BE2C (cell line): ENCODE data around the gene GOLM1.
A peak's percentile ranks its signal among the peaks of the same experiment; 100 is the strongest.

ENCODE experiments used
- DNase-seq: peaks from one replicate; pipeline ENCODE4 v3.0.0-alpha.2; 2020
- H3K27me3 ChIP-seq: fragments of 250-450 bp; sonication (Bioruptor Pico); 2 replicates; pipeline ENCODE4 v1.5.1; 2020; ENCODE audit warnings: mild to moderate bottlenecking
- H3K36me3 ChIP-seq: fragments of 250-450 bp; sonication (Bioruptor Pico); 2 replicates; pipeline ENCODE4 v1.5.1; 2020; ENCODE audit warnings: mild to moderate bottlenecking
- H3K4me1 ChIP-seq: fragments of 250-450 bp; sonication (Bioruptor Pico); 2 replicates; pipeline ENCODE4 v1.5.1; 2020
- H3K4me3 ChIP-seq: 2 replicates; pipeline ENCODE4 v1.5.1; 2011; ENCODE audit warnings: low read depth, low read length
- H3K9me3 ChIP-seq: fragments of 250-450 bp; sonication (Bioruptor Pico); 2 replicates; pipeline ENCODE4 v1.5.1; 2020
- TF ChIP-seq, protein P1 (sequence below): IDR thresholded peaks from 2 replicates; pipeline ENCODE4 v1.5.1; 2012; ENCODE audit warnings: mild to moderate bottlenecking, low read depth, low read length

GOLM1 gene

DNA sequence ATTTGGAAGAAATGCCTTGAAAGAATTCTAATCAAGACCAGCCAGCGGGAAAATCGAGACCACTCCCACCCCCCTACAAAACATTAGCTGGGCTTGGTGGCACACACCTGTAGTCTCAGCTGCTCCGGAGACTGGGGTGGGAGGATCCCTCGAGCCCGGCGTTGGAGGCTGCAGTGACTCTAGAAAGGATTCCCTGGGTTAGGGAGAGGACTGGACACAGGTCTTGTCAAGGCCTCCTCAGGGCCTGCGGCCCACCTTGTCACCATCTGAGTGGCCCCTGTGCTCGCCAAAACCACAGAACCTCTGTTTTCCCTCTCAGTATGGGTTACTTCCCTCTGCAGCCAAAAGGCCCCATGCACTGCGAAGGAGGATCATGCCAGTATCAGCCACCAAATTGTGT lies 16.5 kb upstream of the GOLM1 start:
- Histone ChIP-seq H3K27me3 (no peaks in the 10 kb centered on the region), H3K9me3 (no peaks in the 10 kb centered on the region), H3K4me1 (no peaks in the 10 kb centered on the region), H3K36me3 (no peaks in the 10 kb centered on the region), H3K4me3 (no peak overlapping the region)
- DNase-seq: no peak
- TF ChIP-seq, protein P1, sequence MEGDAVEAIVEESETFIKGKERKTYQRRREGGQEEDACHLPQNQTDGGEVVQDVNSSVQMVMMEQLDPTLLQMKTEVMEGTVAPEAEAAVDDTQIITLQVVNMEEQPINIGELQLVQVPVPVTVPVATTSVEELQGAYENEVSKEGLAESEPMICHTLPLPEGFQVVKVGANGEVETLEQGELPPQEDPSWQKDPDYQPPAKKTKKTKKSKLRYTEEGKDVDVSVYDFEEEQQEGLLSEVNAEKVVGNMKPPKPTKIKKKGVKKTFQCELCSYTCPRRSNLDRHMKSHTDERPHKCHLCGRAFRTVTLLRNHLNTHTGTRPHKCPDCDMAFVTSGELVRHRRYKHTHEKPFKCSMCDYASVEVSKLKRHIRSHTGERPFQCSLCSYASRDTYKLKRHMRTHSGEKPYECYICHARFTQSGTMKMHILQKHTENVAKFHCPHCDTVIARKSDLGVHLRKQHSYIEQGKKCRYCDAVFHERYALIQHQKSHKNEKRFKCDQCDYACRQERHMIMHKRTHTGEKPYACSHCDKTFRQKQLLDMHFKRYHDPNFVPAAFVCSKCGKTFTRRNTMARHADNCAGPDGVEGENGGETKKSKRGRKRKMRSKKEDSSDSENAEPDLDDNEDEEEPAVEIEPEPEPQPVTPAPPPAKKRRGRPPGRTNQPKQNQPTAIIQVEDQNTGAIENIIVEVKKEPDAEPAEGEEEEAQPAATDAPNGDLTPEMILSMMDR: no peak

DNA sequence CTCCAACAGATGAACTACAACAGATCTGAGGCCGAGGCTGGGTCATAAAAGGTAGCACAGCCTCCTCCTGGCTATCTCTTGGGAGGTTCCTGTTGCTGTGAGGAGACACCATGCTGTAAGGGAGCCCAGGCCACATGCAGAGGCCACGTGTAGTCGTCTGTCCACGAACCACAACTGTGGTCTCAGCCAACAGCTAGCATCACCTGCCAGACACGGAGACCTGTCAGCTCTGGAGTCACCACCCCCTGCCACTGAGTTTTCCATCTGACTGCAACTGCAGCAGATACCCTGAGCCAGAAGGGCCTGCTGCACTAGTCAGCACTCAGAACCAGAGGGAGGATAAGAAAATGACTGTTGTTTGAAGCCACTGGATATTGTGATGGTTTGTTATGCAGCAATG lies 12.7 kb upstream of the GOLM1 start:
- Histone ChIP-seq H3K27me3 (no peaks in the 10 kb centered on the region), H3K36me3 (no peaks in the 10 kb centered on the region), H3K4me1 (no peaks in the 10 kb centered on the region), H3K9me3 (no peaks in the 10 kb centered on the region), H3K4me3 (no peak overlapping the region)
- TF ChIP-seq, protein P1: no peak
- no peak for DNase-seq

DNA sequence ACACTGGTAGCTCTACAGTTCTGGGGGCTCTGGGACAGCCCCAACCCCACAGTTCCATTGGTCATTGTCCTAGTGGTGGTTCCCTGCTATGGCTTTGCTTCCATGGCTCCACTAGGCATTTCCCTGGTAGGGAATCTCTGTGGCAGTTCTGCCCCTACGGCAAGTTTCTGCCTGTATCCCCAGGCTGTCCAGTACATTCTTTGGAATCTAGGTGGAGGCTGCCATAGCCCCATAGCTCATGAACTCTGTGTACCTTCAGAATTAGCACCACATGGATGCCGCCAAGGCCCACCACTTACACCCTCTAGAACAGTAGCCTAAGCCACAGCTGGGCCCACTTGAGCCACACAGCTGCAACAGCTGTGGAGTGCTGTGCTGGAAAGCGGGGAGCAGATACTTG lies 3.3 kb upstream of the GOLM1 start:
- no peaks in the 10 kb centered on the region; the same call in 1 of the 2 replicates for H3K36me3 ChIP-seq
- peaks cover under 1% of the 10 kb centered on the region; the same call in 1 of the 2 replicates for H3K4me1 ChIP-seq
- H3K9me3 ChIP-seq: no peaks in the 10 kb centered on the region
- TF ChIP-seq, protein P1: no peak
- no peak for DNase-seq
- H3K27me3 ChIP-seq: no peaks in the 10 kb centered on the region; the same call in 1 of the 2 replicates
- H3K4me3 ChIP-seq: no peak overlapping the region

- Histone ChIP-seq H3K27me3 (no peaks in the 10 kb centered on the region; the same call in 1 of the 2 replicates), H3K4me1 (peaks cover 4% of the 10 kb centered on the region; the same call in 1 of the 2 replicates), H3K4me3 (peak overlapping the region; percentile 51), H3K36me3 (no peaks in the 10 kb centered on the region; the same call in 1 of the 2 replicates), H3K9me3 (no peaks in the 10 kb centered on the region)
- no peak for DNase-seq
- TF ChIP-seq, protein P1: no peak
Observed at GRCh38 chr9:86099701-86100364, 475 bp upstream of the GOLM1 start.

DNA sequence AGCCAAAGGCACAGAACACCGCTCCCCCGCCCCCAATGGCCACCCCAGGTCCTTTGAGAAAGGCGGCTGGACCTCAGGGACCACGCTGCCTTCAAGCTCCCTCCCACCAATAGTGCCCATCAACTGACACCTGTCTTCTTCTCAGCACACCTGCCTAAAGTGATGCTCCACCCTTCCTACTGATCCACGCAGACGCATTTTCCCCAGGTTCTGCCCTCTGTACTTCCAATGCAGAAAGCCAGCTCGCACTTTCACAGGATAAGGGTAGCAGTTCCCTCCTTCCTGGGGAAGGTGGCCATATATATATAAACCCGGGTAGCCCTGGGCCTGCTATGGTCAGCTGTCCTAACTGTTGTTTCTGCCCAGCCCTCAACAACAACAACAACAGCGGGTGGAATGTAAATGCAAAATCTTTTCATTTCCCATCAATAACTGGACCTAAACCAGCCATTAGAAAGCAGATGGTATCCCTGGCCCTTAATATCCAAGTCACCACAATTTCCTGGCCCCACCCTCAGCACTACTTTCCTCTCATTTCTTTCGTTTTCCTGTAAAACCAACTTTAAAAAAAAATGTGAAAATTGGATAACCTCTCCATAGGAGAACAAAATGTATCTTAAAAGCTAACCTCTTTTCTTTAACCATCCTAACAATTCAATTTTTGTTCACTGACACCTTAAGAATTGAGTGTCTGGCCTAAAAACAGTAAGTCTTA lies 1.7 kb downstream of the GOLM1 start:
- Histone ChIP-seq H3K36me3 (peaks cover 3% of the 10 kb centered on the region), H3K9me3 (peaks cover 3% of the 10 kb centered on the region)

More for the DNA sequence above, 1.7 kb downstream of the GOLM1 start:
- TF ChIP-seq, protein P1: no peak
- Histone ChIP-seq H3K4me1 (peaks cover 4% of the 10 kb centered on the region; the same call in 1 of the 2 replicates), H3K4me3 (peak overlapping the region; percentile 89), H3K27me3 (no peaks in the 10 kb centered on the region; the same call in 1 of the 2 replicates)
- no peak for DNase-seq
